Spleen (tissue), 7 donors: ENCODE results near the gene SLC25A47.

Experiments
- CTCF ChIP-seq, 11 experiments: fragments of 200-600 bp in 7 of 11; fragments of 450-650 bp in 4 of 11; sonication (generic) in 4 of 11; IDR thresholded peaks in 8 of 11; conservative IDR thresholded peaks in 3 of 11; 1 replicate in 7 of 11; 2 replicates in 4 of 11; pipeline versions ENCODE4 v1.4.0 to v1.8.0; 2016 to 2021; ENCODE audit warnings: antibody characterized with exemption in 11 of 11, inconsistent platforms in 4 of 11, mild to moderate bottlenecking in 1 of 11
- POLR2A ChIP-seq, 3 donors: fragments of 450-650 bp; IDR thresholded peaks; one replicate each; pipeline ENCODE4 v1.5.1; 2017; ENCODE audit warnings: antibody characterized with exemption in 3 of 3, mild to moderate bottlenecking in 1 of 3
- donor health status: DM: no; HTN: no; CAD: no; lungs with moderate emphysema.
- donor health status: DM: no; HTN: no; CAD: no.
- donor health status: DM: no; HTN: no; CAD: no.

GRCh38 chr14:100327128-100327527, 4.0 kb downstream of the SLC25A47 start:
- TF ChIP-seq CTCF (IDR thresholded peaks at IDR 0.05 in 8 of 11, conservative IDR thresholded peaks at IDR 0.05 in 3 of 11) (no peak), POLR2A (IDR thresholded peaks at IDR 0.05) (no peak)
